GM19025 (cell line): ENCODE measurements around the gene TRIP13.

Experiments
- ATAC-seq: cut with Tn5 transposase; IDR thresholded peaks from one replicate; pipeline ENCODE4 v1.9.1; 2021; ENCODE audit warnings: mild to moderate bottlenecking, low read depth, moderate library complexity; ENCODE audit not compliant: unreplicated experiment

Gene TRIP13

DNA sequence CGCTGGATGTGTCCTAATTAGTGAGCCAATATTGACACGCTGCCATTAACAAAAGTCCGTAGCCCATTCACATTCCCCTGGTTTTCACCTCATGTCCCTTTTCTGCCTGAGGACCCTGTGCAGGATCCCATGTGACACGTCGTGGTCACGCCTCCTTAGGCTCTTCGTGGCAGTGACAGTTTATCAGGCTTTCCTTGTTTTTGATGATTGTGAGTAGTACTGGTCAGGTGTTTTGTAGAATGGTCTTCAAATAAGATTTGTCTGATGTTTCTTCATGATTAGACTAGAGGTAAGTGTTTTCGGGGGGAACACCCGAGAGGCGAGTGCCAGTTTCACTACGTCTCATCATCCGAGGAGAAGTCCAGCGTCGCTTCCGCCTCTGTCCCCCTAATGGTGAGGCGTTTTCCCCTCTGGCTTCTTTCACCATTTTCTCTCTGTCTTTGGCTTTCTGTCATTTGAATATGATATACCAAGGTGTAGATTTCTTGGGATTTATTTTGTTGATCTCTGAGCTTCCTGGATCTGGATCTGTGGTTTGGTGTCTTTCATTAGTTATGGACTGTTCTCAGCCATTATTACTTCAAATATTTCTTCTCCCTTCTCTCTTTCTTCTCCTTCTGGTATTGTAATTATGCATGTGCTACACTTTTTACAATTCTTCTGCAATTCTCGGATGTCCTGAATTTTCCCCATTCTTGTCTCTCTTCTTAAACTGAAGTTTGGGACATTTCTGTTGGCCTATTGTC, 57.3 kb downstream of the TRIP13 start:
- ATAC-seq, result no peak

DNA sequence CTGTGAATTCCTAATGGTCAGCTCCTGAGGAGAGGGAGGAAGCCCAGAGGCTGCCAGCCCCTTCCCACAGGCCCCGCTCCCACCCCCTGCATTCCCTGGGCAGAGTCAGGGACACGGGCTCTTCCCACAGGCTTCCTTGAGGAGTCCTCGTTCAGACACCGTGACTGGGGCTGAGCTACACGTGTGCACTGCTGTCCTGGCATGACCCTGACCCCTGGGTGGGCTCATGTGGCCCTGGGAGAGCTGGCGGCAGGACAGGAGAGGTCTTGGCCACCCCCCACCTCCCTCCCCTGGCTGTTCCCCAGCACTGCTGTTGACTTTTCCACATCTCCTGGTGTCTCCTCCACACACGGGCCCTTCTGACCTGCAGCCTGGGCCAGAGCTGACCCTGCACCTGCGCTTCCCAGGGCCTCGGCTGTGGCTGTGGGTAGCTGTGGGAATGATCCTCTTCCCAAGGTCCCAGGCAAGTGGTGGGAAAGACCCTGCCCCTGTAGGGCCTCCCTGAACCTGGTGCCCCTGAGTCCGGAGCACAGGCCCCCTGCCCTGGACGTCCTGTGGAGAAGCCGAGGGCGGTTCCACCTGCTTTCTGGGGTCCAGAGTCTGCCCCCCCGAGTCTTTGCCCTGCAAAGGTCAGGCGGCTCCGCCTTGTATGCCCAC, 59.4 kb downstream of the TRIP13 start:
- ATAC-seq, result no peak

DNA sequence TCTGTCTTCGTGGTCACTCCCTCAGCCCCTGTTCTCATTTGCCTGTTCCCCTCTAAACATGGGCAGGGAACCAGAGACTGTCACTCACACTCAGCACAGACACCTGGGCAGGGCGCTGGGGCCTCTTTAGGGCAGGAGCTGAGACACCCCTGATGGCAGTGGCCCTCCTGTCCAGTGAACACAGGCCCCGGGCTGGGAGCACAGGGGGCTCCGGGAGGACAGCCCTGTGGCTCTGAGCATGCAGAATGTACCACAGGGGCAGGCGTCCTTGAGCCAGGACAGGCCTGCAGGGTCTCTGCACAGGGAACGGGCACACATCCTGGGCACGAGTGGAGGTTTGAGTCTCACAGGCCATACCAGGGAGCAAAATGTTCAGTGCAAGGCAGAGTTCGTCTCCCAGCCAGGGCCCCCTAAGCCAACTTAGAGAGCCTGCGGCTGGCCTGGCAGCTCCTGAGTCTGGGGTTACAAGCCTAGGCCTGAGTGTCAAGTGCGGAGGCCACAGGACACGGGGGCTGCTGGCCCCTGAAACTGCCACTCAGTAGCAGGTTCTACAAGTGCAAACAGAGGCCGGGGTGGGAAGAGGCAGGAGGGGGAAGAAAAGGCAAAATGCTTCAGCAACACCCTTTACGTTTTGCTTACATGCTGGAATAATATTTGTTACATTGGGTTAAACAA, 60.0 kb downstream of the TRIP13 start:
- no peak for ATAC-seq

DNA sequence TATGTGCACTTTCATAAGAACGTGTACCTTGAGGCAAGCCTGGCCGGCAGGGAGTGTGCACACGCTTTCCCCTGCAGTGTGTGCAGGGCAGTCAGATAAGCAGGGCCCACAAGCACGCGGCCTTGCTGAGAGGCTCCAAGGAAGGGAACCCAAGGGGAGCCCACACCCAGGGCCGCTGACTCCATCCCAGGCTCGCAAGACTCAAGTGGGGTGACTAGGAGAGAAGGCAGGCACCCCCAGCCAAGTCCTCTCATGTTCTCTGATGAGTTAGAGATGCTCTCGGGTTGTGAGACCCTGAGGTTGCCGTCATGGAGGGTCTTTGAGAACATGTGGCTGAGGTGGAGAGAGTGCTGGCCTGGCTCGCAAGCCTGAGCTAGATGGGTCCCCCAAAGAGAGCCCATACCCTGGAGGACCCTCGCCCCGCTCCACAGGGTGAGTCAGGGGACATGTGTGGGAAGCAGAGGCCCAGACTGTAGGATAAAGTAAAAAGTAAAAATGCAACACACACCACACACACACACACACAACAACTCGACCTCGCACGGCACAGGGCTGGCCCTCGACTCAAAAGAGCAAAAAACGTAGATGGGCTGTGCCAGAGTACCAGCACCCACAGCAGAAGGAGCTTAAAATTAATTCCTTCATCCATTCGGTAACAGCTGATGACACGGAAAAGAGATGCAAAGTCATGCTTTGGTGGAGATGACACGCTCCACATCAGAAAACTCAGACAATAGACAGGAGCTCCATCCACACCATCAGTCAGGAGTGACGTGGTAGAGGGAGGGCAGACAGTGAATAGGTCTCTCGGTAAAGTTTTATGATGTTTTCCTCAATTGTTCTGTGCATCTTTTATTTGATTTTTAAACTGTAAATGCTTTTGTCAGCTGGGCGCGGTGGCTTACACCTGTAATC, 61.1 kb downstream of the TRIP13 start:
- no peak for ATAC-seq

DNA sequence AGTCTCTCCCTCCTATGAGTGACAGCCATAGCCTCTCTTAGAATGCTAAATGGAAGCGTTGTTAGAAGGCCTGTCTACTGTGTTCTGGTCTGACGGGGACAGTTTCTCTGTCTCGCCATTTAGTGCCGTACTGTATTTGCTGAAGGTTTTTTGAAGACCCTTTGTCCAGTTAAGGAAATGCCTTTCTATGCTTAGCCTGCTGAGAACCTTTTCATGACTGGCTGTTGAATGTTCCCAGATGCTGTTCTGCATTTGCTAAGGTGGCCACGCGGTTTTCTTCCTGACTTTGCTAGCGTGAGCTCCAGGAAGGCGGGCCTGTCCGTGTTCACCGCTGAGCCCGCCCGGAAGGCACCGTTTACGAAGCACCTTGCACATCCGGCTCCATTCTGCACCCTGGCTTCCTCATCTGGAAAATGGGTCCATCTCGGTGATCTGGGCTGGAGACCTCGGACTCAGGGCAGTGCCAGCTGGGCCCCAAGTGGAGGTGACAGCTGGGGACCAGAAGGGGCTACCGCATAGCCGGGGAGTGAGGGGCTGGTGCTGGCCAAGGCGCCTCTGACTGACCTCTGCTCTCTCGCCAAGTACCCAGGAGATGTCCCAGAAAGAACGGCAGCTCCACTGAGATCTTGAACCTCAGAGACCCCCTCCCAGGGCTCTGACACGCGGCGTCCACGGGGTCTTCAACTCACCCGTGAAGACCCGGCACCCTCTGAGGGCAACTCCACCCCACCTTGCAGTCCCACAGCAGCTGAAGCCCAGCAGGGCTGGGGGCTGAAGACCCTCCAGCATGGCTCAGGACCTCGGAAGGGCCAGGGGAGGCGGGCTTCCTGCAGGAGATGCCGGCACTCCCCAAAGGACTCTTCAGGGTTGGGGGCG, 63.4 kb downstream of the TRIP13 start:
- ATAC-seq, result no peak

DNA sequence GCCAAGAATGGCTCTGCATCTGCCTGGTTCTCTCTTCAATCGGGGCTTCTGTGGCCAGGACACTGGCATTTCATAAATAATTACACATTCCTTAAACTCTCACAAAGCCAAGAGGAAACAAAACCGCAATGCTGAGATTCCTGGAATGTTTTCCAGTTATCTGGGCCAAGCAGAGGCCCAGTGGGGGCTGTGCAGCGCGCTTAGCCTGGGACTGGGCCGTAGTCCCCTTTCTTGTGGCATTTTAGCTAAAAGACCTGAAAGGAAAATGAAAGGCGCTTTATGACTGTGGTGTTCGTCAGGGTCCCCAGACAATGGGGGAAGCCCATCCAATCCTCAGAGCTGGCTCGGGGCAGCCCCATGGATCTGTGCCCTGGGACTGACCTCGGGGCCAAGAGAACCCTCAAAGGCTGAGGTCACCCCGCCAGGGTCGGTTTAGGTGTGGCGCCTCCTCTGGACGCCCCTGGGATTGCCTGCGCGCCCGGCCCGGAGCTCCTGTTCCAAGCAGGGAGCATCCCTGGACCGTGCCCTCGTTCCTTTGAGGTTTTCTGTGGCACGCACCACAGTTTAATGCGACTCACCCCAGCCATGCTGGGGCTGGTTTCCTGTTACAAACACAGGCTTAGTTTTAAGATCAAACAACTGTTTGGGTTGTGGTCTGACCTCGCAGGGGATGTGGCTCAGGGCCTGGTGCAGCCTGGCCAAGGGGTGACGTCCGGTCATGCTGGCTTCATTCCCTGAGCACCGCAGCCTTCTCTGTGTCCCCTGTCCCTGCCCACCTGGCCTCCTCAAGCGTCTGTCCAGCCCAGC, 64.5 kb downstream of the TRIP13 start:
- peak; percentile 72 for ATAC-seq

DNA sequence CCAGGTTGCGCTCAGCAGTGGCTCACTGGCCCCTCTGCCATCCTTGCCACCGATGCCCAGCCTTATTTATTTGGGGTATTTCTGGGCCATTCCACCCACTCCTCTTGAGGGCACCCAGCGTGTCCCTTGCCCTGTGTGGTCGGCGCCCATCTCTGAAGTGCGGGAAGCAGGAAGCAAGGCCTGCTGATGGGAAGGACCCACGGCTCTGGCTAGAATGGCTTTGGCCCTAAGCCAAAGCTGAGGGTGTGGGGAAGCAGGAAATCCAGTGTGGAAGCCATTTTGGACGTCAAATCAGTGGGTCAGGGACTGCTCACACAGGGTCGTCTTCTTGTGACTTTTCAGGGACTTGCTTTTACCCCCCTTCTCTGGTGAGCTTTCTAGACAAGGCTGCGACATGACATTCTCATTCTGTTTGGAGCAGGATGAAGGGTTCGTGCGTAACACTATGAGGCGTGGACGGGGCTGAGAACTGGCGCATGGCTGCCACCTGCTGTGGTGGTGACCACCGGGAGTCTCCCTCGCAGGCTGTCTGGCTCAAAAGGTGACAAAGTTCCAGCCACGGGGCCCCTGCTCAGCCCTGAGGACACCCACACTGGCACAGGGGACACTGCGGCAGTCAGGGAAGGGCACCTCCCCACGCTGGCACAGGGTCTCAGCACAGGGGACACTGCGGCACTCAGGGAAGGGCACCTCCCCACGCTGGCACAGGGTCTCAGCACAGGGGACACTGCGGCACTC, 65.2 kb downstream of the TRIP13 start:
- no peak for ATAC-seq

DNA sequence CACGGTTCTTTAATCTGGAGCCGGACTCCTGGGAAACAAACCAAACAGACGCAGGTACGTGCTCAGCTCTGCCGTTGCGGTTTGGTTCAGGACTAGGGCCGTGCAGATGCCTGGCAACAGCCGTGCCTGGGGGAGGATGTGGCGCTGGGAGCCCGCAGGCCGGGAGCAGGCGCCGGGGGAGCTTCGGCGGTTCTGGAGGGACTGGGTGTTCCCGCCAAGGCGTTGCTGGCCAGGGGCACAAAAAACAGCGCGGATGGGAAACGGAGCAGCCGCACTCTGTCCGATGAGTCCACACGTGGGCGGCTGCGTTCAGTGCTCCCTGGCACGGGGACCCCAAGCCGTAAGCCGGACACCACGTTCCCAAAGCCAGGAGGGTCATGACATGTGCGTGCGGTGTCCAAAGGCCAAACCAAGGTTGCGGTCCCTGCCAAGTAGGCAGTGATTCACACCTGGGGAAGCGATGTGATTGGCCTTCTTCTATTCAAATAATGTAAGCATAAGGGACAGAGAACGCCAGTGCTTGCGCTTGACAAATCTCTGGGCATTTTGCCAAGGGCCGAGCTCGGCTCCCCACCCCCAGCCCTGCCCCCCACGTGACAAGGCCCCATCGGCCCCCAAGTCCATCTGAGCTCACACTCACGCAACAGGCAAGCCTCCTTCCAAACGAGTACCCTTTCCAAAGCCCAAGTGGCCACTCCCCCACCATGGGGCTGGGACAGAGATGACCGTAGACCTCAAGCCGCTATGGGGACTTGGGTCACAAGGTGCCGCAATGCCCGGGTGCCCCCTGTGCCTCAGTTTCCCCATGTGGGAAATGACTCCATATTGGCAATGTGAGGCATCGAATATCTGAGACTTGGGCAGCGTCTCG, 66.3 kb downstream of the TRIP13 start:
- ATAC-seq, result no peak

DNA sequence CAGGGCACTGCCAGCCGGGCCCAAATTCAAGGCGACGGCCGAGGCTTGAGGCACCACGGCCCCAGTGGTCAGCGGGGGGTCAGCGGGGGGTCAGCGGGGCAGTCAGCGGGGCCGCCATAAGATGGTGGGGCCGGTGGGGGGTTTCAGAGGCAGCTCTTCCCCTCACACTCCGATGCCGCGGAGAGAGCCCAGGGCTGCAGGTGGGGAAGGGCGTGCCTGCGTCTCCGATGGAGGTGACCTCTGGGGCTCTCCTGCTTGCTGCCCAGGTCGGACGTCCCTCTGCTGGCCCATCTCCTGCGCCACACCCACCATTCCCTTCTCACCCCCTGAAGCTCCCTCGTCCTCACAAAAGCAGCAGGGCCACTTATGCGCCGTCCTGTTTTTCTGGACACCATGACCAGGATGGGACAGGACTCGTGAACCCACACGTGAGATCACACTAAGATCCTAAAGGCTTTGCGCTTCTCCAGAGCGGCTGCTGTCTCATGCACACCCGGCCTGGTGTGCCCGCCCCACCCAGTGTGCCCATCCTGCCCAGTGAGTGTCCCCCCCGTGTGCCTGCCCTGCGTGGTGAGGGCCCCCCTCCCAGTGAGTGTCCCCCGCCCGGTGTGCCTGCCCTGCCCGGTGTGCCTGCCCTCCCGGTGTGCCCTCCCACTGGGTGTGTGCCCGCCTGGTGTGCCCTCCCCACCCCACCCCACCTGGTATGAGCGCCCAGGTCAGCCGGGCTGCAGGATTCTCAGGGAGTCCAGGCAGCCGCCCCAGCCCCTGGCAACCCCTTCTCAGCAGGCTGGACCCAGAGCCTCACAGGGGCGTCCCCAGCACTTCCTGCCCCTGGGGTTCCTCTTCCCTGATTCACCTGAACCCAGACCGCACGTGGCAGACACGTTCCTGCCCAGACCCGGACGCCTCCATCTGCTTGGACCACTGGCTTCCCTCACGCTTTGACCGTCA, 67.2 kb downstream of the TRIP13 start:
- no peak for ATAC-seq

DNA sequence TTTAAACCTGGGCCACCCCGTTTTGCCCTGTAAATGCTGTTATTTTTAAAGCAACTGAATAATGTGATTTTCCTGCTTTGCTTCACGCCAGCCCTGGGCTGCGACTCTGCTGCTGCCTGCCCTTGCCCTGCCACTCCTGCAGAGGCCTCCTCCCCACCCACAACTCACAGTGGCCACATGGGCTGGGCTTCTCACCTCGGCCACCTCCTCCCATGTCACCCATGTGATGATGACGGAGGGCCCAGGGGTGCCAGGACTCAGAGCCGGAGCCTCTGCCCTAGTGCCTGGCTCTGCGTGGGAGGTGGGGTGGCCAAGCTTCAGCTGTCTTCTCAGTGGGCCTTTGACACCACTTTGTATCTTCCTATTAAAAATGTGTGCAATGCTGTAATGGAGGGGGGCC, 67.9 kb downstream of the TRIP13 start:
- ATAC-seq, result no peak

DNA sequence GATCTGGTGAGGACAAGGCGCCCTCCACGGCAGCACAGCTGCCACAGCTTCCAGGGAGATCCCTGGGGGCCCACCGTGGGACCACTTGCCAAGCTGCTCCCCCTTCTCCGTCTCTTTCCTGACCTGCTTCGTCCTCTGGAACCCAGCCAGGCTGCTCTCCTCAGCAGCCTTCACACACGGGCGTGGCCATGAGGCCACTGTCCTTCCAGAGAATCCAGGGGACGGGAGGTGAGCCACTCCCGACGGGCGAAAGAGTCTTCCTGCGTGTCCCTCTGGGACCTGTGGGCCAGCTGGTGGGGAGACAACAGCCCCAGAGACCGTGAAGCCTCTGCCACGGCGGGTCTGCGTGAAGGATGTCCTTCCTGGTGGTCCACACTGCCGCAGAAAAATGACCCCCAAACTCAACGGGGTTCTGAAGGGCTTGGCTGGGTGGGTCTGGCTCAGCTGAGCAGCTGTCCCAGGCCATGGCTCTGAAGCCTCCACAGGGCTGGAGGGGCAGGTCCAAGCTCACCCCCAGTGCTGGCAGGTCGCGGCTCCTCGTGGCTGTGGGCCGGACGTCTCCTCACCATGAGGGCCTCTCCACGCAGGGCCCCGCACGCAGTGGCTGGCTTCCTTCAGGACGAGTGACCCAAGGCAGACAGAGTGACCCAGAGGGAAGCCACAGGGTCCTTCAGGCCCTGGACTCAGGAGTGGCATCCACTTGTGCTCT, 68.5 kb downstream of the TRIP13 start:
- ATAC-seq, result no peak

DNA sequence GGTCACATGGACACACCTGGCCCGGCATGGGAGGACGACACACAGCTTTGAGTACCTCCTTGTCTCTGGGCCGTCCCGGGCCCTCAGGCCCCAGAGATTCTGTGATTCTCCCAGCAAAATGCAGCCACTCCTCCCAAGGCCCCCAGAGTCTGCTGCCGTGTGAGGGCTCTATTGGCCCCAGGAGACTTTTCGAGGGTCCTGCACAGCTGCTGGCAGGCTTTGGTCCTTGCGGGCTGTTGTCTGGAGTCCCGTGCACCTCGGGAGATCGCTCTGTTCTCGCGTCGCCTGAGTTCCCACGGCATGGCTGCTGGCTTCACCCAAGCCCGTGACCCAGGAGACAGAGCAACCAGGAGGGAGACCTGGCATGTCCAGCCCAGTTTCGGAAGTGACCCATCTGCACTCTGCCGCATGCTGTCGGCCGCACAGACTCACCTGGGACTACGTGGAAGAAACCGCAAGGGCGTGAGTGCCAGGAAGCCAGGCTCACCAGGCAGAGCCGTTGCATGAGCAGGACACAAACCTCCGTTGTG, 69.1 kb downstream of the TRIP13 start:
- ATAC-seq, result no peak

DNA sequence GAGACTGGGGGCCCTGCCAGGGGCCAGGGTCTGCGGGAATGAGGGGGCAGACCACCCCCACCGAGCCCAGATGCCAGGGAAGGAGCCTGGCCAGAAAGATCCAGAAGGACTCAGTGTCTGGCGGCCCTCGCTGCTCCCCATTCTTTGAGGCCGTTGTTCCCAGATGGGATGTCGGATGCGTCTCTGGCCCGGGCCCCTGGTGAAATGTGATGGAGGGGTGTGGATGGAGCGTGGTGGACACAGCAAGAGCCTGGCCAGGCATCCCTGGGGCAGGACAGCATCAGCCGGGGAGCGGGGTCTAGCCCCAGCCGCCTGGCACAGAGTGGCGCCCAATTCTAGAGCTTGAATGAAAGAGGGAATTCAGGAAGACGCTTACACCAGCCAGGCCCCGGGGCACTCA, 69.7 kb downstream of the TRIP13 start:
- no peak for ATAC-seq

DNA sequence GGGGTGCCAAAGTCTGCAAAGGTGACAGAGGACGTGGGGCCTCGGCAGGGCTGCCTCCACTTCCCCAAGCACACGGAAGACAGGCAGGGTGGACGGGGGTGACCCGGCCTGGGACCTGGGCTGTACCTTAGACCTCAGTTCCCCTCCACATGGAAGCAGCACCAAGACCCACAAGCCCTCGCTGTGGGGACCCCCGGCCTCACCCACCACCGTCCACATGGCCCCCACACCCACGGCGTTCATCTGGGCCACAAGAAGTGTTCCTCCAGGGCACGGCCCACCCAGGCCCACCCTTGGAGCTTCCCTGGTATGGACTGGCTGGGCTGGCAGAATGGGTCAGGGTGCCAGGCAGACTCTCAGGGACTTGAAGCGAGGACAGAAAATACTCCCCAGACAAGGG, 70.1 kb downstream of the TRIP13 start:
- no peak for ATAC-seq

DNA sequence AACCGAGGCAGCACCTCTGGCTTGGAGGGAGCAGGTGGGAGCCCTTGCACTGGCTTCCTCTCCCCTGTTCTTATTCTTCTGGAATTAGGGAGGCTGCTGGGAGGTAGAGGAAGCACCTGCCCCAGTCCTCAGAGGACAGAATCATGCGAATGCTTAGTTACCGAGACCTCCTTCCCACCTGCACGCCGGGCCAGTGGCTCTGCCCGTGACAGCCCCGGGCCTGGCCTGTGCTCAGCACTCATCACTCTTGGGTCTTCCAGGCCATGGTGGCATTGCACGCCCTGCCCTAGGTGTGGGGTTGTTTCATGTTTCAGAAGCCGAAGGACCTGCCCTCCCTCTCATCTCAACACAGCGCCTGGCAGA, 70.6 kb downstream of the TRIP13 start:
- no peak for ATAC-seq
